ENCODE data around the gene ANKH. TPM values are rescaled to one million over a fixed set of nuclear protein-coding genes. Genes with fewer than 3 reads are reported as not detected.

Gene ANKH
- total and polyA plus RNA-seq, 8 donors = 6.6 to 57.5 (median 10.6) TPM

DNA sequence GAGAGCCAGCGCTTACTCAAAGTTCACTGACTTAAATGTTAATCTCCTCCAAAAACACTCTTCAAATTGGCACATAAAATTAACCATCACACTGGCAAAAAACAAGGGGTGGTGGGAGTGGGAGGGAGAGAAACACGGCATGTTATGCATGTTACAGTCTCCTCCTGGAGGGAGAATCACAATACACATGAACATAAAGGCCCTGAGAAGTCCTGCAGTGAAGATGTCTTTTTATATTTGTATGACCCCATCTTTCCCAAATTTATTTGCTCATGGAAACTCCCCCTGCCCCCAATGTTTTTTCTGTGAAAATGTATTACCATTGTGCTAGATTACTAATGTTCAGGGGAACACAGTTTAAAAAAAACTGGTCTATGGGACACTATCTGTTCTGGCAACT, 37.8 kb upstream of the ANKH start:
- no peak overlapping the region for H3K4me3 ChIP-seq
- intact Hi-C loops (cut with DNase I) = no loop called here
- no peaks in the 10 kb centered on the region for H3K27me3 ChIP-seq
- DNase-seq (no peak), ATAC-seq (no peak)
- TF ChIP-seq, protein P1, sequence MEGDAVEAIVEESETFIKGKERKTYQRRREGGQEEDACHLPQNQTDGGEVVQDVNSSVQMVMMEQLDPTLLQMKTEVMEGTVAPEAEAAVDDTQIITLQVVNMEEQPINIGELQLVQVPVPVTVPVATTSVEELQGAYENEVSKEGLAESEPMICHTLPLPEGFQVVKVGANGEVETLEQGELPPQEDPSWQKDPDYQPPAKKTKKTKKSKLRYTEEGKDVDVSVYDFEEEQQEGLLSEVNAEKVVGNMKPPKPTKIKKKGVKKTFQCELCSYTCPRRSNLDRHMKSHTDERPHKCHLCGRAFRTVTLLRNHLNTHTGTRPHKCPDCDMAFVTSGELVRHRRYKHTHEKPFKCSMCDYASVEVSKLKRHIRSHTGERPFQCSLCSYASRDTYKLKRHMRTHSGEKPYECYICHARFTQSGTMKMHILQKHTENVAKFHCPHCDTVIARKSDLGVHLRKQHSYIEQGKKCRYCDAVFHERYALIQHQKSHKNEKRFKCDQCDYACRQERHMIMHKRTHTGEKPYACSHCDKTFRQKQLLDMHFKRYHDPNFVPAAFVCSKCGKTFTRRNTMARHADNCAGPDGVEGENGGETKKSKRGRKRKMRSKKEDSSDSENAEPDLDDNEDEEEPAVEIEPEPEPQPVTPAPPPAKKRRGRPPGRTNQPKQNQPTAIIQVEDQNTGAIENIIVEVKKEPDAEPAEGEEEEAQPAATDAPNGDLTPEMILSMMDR (IDR thresholded peaks at IDR 0.05) = no peak
- H3K4me1 ChIP-seq = no peaks in the 10 kb centered on the region
- no peaks in the 10 kb centered on the region for H3K36me3 ChIP-seq
- H3K9me3 ChIP-seq = no peaks in the 10 kb centered on the region
- no peak overlapping the region for H3K27ac ChIP-seq

DNA sequence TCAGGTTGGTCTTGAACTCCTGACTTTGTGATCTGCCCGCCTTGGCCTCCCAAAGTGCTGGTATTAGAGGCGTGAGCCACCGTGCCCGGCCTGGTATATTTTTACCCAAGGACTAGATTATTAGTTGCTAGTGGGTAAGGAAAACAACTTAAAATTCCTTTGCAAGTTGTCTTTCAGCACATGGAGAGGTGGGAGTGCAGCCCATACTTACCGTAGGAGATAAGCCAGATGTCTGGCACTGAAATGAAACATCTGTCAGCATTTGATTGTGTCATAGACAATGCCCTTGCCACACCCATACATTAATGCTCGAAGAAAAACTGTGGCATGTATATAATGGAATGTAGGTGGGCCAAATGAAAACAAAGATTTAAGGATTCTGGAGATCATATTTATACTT, 36.6 kb upstream of the ANKH start:
- DNase-seq (no peak), ATAC-seq (no peak)
- Histone ChIP-seq H3K27me3 (no peaks in the 10 kb centered on the region), H3K4me3 (no peak overlapping the region), H3K27ac (no peak overlapping the region), H3K9me3 (no peaks in the 10 kb centered on the region), H3K4me1 (no peaks in the 10 kb centered on the region), H3K36me3 (no peaks in the 10 kb centered on the region)
- TF ChIP-seq, protein P1 (IDR thresholded peaks at IDR 0.05) = no peak
- intact Hi-C loops (cut with DNase I) = no loop called here

DNA sequence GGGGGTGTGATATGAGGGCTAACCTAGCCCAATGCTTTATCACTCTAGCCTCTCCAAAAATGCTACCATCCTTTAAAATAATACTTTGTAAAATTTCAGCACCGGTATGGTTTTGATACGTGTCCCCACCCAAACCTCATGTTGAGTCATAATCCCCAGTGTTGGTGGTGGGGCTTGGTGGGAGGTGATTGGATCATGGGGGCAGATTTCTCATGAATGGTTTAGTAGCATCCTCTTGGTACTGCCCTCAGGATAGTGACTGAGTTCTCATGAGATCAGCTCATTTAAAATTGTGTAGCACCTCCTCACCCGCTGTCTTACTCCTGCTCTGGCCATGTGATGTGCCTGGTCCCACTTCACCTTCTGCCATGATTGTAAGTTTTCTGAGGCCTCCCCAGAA, 35.0 kb upstream of the ANKH start:
- Histone ChIP-seq H3K4me1 (peaks cover 0 to under 1% of the 10 kb centered on the region in 2 donors), H3K27ac (no peak overlapping the region), H3K36me3 (no peaks in the 10 kb centered on the region), H3K9me3 (no peaks in the 10 kb centered on the region), H3K27me3 (no peaks in the 10 kb centered on the region), H3K4me3 (no peak overlapping the region)
- TF ChIP-seq, protein P1 (IDR thresholded peaks at IDR 0.05) = no peak
- intact Hi-C loops (cut with DNase I) = no loop called here
- no peak for ATAC-seq
- DNase-seq = no peak

DNA sequence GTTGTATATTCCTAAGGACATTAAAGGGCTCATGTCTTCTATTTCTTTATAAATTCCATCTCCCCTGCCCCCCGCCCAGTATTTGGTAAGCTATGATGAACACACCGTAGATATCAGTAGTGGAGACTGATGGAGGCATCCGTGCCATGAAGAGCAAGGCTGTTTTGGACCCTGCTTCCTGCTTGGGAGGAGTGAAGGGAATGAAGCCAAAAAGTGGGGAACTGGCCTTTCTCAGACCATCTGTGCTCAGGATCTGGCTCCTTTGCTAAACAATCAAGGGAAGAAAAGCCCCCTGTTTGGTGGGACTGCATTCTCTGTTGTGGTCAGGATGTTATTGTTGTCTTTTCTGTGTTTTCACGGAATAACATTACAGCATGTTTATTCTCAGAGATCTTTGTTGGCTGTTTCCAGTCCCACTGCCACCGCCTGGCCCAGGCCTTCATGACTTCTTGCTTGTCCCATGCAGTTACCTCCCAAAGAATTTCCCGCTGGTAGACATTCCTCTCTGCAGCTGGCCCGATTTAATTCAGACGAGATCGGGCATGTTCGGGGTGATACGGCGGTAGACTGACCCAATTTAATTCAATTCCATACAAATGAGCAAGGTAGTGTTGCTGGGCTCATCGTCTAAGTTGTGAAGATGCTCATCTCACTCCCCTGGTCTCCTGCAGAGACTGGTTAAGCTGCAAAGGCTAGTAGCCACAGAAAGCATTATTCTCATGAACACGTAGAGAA, 31.4 kb upstream of the ANKH start:
- H3K36me3 ChIP-seq = no peaks in the 10 kb centered on the region
- no peak overlapping the region for H3K27ac ChIP-seq
- no peak for ATAC-seq
- H3K4me3 ChIP-seq = no peak overlapping the region
- no peak for DNase-seq
- intact Hi-C loops (cut with DNase I) = no loop called here
- H3K9me3 ChIP-seq = no peaks in the 10 kb centered on the region
- TF ChIP-seq, protein P1 (IDR thresholded peaks at IDR 0.05) = no peak
- H3K27me3 ChIP-seq = no peaks in the 10 kb centered on the region
- H3K4me1 ChIP-seq = peaks cover 9 to 11% of the 10 kb centered on the region in 2 donors

DNA sequence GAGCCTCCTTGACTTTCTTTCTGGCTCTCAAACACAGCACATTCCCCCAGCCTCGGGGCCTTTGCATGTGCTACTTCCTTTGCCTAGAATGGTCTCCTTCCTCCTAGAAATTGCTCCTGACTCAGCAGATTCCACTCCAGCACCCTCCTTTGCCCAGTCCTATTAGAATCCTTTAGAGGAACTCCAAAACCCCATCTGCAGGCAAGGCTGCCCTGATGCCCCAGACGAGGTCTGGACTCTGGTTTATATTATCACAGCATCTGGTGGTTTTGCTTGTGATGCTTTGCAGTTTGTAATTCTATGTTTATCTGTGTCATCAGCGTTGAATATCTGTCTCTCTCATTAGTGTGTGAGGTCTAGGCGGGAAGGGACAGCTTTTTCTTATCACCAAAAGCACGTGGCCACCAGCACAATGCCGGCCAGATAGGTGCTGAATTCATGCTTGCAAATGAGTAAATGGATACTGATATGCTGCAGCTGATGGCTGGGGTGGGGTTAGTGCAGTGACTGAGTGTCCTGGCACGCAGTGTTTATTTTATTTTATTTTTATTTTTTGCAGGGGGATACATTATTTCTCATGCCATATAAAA, 30.0 kb upstream of the ANKH start:
- H3K36me3 ChIP-seq = no peaks in the 10 kb centered on the region
- no peaks in the 10 kb centered on the region for H3K27me3 ChIP-seq
- no peak overlapping the region for H3K4me3 ChIP-seq
- TF ChIP-seq, protein P1 (IDR thresholded peaks at IDR 0.05) = no peak
- peak in 1 of 4 donors; percentile 3 for DNase-seq
- H3K4me1 ChIP-seq = peaks cover 9 to 11% of the 10 kb centered on the region in 2 donors
- H3K27ac ChIP-seq = peak overlapping the region; percentile 2 to 28
- ATAC-seq = peak; percentile 67
- H3K9me3 ChIP-seq = no peaks in the 10 kb centered on the region
- intact Hi-C loops (cut with DNase I) = no loop called here

Data from left lung (tissue), 10 donors.